Measurements from ENCODE around the gene CHST13. TPM values are rescaled to one million over a fixed set of nuclear protein-coding genes. Genes with fewer than 3 reads are reported as not detected.

Gene CHST13
- total RNA-seq, 1 experiment from 2014 or later = not detected

DNA sequence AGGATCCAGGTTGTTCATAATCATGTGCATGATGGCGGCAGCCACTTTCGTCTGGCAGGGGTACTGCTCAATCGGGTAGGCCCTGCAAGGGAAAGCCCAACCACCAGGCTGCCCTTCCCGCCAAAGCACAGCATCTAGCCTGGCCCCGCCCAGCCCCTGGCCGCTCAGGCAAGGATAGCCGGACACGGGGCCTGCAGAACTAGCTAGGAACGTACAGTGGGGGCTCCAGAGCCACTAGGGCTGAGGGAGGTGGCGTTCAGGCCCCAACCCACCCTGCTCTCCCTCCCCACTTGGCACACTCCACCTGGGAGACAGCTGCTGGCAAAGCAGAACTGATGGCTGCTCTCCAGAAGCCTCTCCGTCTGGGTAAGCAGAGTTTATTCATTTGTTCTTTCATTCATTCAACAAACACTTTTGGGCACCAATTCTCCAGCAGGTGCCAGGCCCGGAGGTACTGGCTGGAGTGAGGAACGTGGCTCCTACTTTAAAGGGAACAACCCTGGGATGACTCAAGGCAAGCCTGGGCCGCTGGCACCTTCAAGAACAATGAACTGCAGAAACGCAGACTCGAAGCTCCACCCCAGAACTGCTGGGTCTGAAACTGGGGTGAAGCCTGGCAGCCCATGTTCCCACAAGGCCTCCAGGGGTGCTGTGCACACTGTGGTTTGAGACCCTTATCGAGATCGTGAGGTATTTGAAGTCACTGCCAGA is 14.2 kb upstream of the CHST13 start:
- DNase-seq (ENCODE audit: low read depth) = peak; percentile 34

DNA sequence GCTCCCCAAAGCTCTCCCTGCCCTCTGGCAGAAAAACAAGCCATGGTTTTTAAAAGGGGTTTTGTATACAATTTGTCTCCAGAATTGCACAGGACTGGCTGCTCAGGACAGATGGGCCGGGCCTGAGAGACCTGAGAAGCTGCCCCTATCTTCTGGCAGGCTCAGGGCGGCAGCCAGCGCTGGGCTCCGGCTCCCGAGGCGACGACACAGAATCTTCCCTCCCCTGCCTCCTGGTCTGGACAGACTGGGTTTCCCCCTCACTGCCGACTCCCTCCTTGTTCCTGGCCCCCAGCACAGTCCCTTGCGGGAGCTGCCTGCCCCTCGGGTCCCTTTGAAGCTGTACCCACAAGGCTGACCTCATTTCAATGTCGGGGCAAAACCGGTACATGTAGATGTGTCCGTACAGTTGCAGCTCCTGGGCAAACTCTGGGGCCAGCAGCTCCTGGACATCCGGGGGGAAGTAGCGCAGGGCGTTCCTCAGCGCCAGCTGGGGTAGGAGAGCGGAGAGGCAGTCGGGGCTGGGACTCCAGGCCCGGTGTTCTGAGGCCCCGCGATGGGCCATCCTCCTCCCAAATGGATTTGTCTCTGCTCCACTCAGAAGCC is 13.5 kb upstream of the CHST13 start:
- DNase-seq (ENCODE audit: low read depth) = no peak

GRCh38 chr3:126511291-126511690 is 12.7 kb upstream of the CHST13 start:
- DNase-seq (ENCODE audit: low read depth) = no peak

GRCh38 chr3:126512026-126512425 is 11.9 kb upstream of the CHST13 start:
- no peak for DNase-seq (ENCODE audit: low read depth)

GRCh38 chr3:126512916-126513650 is 10.9 kb upstream of the CHST13 start:
- no peak for DNase-seq (ENCODE audit: low read depth)

DNA sequence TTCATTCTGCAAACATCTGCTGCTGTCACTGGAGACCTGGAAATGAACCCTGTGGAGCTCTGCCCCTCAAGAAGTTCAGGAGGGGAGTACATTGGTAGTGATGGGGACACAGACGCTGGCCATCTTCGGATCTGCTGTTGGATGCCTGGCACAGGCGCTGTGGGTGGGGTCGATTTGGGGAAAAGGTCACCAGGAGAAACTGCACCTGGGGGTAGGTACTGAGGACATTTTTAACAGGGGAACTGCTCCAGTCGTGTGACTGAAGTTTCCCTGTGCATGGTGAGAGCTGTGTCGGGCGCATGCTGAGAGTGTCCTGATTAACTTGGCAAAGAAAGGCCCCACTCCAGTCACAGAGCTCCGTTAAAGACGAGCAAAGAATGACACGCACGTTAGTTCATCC is 9.8 kb upstream of the CHST13 start:
- no peak for DNase-seq (ENCODE audit: low read depth)

DNA sequence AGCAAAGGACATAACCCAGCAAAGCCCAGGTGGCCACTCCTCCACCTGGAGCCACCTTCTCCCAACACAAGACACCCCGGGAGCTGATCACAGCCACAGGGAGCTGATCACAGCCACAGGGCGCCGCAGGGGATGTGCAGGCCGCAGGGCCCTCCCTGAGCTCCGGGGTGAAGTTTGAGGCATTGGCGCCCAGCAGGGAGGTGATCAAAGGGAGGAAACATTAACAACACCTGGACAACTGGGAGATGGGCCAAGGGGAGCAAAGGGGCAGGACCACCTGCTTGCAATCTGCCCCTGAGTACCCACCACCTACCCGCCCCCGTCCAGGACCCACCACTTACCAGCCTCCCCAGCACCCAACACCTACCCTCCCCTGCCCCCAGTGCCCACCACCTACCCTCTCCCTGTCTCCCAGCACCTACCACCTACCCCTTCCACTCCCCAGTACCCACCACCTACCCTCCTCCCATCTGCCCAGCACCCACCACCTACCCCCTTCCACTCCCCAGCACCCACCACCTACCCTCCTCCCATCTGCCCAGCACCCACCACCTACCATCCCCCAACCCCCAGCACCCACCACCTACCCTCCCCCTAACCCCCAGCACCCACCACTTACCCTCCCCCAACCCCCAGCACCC is 8.8 kb upstream of the CHST13 start:
- no peak for DNase-seq (ENCODE audit: low read depth)

- DNase-seq (ENCODE audit: low read depth) = no peak
These were observed 7.6 kb upstream of the CHST13 start for GRCh38 chr3:126516152-126516935.

DNA sequence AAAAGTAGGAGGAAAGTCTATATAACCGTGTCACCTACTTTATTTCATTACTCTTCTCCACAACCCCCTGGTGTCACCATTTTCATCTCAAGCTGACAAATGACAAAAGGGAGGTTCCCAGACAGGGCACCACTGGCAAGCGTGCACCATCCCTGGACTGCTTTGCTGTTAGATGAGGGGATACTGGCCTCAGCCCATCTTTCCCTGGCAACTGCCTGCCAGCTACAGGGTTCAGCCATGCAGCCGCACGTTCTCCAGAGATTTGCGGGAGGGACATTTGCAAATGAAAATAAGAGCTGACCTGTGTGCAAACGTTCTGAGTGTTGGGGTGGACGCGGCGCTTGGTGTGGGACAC is 7.0 kb upstream of the CHST13 start:
- no peak for DNase-seq (ENCODE audit: low read depth)

GRCh38 chr3:126517291-126517951 is 6.5 kb upstream of the CHST13 start, which contains the start of gene UROC1:
Gene UROC1 (minus strand): TSS chr3:126517773. CDS start chr3:126517719, 54 bp downstream.
- no peak for DNase-seq (ENCODE audit: low read depth)

GRCh38 chr3:126517986-126518778 is 5.8 kb upstream of the CHST13 start:
- no peak for DNase-seq (ENCODE audit: low read depth)

GRCh38 chr3:126518779-126519177 is 5.2 kb upstream of the CHST13 start:
- no peak for DNase-seq (ENCODE audit: low read depth)

DNA sequence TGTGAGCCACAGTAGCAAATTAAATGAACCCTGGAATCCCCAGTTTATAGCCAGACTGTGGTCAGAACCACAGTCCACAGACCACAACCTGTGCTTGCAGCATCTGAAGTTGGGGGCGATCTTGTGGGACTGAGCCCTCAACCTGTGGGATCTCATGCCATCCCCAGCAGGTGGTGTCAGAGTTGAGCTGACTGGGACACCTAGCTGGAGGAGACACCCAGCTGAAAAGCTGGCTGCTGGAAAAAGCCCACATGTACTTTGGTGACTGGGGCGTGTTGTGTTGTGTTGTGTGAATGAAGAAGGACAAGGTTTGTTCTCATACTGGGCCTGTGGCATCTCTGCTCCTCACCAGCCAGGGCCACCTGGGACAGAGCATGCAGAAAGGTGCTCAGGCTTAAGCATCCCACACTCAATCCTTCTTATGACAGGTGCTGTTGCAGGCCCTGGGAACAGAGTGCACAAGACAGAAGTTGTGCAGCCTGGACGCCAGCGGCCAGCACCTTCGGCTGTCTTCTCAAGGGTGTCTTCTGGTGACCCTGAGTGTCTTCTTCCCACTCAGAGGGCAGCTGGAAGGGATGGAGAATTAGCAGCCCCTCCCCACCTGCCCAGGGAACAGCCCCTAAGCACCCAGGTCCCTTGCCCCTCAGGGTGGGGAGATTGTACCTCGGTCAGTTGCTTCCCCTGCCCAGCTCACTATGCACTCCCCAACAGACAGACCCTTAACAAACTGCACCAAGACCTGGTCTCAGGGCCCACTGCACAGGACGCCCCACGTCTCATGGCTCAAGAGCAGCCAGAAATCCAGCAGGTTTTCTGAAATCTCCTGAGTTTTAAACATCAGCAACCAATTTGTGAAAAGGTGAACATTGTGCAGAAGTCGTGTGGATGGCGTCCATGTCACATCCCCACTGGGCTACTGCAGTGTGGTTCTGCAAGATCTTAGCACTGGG is 4.2 kb upstream of the CHST13 start:
- DNase-seq (ENCODE audit: low read depth) = no peak

GRCh38 chr3:126521122-126521891 is 2.6 kb upstream of the CHST13 start:
- no peak for DNase-seq (ENCODE audit: low read depth)

DNA sequence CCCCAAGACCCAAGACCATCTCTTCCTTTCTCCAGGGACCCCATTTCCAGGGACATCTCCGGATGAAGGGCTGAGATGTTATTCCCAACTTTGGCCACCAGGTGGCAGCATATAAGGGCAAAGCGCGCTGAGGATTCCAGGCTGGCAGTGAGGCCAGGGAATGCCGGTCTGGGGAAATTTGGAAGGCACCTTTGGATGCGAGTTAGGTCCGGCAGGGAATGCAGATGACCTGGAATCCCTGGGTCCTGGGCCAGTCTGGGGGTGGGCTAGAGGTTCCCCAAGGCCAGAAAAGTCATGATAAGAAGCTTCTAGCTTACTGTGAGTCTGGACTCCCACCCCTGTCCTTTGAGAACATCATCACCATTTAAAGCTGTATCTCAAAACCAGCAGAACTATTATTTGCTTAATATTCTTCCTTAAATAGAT is 1.6 kb upstream of the CHST13 start:
- DNase-seq (ENCODE audit: low read depth) = peak; percentile 54

DNA sequence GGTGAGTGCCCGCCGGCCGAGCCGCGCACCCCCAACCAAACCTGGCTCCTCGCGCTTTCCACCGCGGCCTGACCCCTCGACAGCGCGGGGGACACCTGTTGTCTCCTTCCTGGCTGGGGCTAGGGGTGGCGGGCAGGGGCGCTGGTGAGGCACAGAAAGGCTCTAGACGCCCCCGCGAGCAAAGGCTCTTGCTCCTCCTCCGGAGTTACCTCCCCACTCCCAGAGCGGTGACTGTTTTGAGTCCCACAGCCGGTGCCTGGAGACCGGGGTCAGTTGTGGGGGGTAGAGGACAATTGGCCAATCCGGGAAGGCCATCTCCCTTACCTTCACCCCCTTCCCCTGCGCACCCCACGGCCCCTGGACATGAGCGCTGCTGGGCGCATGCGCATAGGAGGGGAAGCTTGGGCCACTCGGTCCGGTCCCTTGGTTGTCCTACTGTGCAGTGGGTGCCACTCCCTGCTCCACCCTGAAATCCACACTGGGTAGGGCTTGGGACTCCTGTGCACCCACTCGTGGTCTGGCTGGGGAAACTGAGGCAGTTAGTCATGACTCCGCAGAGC is 554 bp downstream of the CHST13 start:
- DNase-seq (ENCODE audit: low read depth) = no peak

GRCh38 chr3:126525091-126525852 is 1.3 kb downstream of the CHST13 start:
- DNase-seq (ENCODE audit: low read depth) = no peak
